ENCODE data around the gene TSPAN3.
A peak's percentile ranks its signal among the peaks of the same experiment; 100 is the strongest.

TSPAN3 gene

DNA sequence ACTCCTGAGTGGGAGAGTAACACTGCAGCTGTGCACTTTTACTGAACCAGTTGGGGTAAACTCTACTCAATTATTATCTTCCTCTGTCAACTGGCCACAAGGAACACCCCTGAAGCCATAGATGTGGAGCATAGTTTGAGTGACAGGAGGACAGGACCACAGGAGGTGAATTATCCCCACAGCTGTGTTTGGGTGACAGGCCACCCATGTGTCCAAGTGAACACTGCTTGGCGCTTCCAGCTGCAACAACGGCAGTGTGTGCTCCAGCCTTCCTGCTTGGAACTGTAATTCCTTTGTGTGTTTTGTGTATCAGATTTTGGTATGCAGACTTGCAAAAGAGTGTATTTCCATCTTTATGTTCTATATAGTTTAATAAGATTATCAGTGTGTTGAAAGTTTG is 20.2 kb upstream of the TSPAN3 start:
- no peak overlapping the region for H3K4me3 ChIP-seq (ENCODE audit: control insufficient read depth, low read depth, low read length)
- TF ChIP-seq CTCF (conservative IDR thresholded peaks at IDR 0.05; ENCODE audit: control insufficient read depth, insufficient read depth, low read depth, low read length): no peak
- DNase-seq (ENCODE audit: low read depth): no peak

- no peak for DNase-seq (ENCODE audit: low read depth)
- no peak overlapping the region for H3K4me3 ChIP-seq (ENCODE audit: control insufficient read depth, low read depth, low read length)
- TF ChIP-seq CTCF (conservative IDR thresholded peaks at IDR 0.05; ENCODE audit: control insufficient read depth, insufficient read depth, low read depth, low read length): no peak
Measured at GRCh38 chr15:77087213-77087612, 16.3 kb upstream of the TSPAN3 start.

- peak; percentile 67 for DNase-seq (ENCODE audit: low read depth)
- no peak for TF ChIP-seq CTCF (conservative IDR thresholded peaks at IDR 0.05; ENCODE audit: control insufficient read depth, insufficient read depth, low read depth, low read length)
- H3K4me3 ChIP-seq (ENCODE audit: control insufficient read depth, low read depth, low read length): no peak overlapping the region
Measured at GRCh38 chr15:77085297-77085696, 14.4 kb upstream of the TSPAN3 start.

DNA sequence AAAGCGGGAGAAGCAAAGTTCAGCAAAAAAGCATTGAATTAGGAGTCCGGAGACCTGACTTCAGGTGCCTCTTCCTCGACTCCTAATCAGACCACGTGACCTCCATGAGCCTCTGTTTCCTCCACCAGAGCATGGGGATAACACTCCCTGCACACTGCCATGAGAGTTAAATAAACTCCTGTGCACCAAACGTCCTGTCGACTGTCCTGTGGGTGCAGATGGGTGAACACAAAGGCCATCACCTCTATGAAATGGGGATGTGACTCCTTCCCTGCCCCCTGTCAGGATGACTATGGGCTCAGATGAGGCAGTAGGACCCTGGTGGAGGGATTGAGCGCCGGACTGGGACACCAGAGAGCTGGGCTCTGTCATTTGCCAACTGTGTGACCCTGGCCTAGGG is 13.5 kb upstream of the TSPAN3 start:
- H3K4me3 ChIP-seq (ENCODE audit: control insufficient read depth, low read depth, low read length): no peak overlapping the region
- no peak for TF ChIP-seq CTCF (conservative IDR thresholded peaks at IDR 0.05; ENCODE audit: control insufficient read depth, insufficient read depth, low read depth, low read length)
- DNase-seq (ENCODE audit: low read depth): no peak

DNA sequence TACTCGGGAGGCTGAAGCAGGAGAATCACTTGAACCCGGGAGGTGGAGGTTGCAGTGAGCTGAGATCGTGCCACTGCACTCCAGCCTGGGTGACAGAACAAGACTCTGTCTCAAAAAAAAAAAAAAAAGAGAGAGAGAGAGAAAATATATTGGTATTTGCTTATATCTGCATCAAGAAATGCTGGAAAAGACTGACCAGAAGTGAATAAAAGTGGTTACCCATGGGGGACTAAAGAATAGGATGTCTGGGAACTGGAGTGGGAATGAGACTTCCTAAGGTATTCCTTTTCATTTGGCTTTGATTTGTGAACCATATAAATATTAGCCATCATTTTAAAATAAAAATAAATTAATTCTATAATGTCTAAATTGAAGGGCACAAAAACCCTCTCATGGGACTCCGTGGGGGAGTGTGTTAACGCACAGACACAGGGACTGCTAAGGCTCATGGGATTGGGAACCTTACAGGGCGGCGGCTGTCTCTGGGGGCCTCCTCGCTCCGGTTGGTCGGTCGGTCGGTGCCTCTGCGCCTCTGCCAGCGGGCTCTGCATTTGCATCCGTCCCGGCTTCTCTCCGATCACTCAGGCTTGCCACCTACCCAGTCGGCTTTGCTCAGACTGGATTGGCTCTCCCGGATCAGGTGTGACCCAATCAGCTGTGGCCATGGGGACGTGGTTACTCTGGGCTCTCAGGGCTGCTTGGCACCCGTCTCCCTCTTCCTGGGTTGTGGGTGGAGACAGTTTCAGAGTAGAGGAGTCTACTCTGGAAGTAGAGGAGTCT is 12.7 kb upstream of the TSPAN3 start:
- peak overlapping the region; percentile 30 for H3K4me3 ChIP-seq (ENCODE audit: control insufficient read depth, low read depth, low read length)
- no peak for TF ChIP-seq CTCF (conservative IDR thresholded peaks at IDR 0.05; ENCODE audit: control insufficient read depth, insufficient read depth, low read depth, low read length)
- peak; percentile 61 for DNase-seq (ENCODE audit: low read depth)

- no peak overlapping the region for H3K4me3 ChIP-seq (ENCODE audit: control insufficient read depth, low read depth, low read length)
- no peak for TF ChIP-seq CTCF (conservative IDR thresholded peaks at IDR 0.05; ENCODE audit: control insufficient read depth, insufficient read depth, low read depth, low read length)
- no peak for DNase-seq (ENCODE audit: low read depth)
Measured at GRCh38 chr15:77081971-77082370, 11.1 kb upstream of the TSPAN3 start.

Measured in fibroblast of mammary gland (primary cell).